GM12865 (cell line): ENCODE results near the gene CNTNAP2.

ENCODE experiments used
- DNase-seq: peaks from one replicate; pipeline ENCODE4 v3.0.0; 2010; ENCODE audit warnings: low read depth
- H3K4me3 ChIP-seq: 2 replicates; pipeline ENCODE4 v1.5.1; 2011; ENCODE audit warnings: mild to moderate bottlenecking, low read depth, low read length, control low read depth
- CTCF ChIP-seq: IDR thresholded peaks from 2 replicates; pipeline ENCODE4 v1.5.1; 2011; ENCODE audit warnings: low read length, control low read depth, low read depth, inconsistent platforms; ENCODE audit not compliant: insufficient read depth; ENCODE audit errors: missing control alignments

CNTNAP2 gene

GRCh38 chr7:147510923-147511322 is 1394.3 kb downstream of the CNTNAP2 start:
- no peak for DNase-seq
- TF ChIP-seq CTCF: no peak
- no peak overlapping the region for H3K4me3 ChIP-seq

GRCh38 chr7:147513451-147513850 is 1396.8 kb downstream of the CNTNAP2 start:
- no peak for DNase-seq
- H3K4me3 ChIP-seq: no peak overlapping the region
- no peak for TF ChIP-seq CTCF

GRCh38 chr7:147516391-147516790 is 1399.8 kb downstream of the CNTNAP2 start:
- no peak for TF ChIP-seq CTCF
- H3K4me3 ChIP-seq: no peak overlapping the region
- DNase-seq: no peak

GRCh38 chr7:147519062-147519461 is 1402.5 kb downstream of the CNTNAP2 start:
- H3K4me3 ChIP-seq: no peak overlapping the region
- no peak for DNase-seq
- no peak for TF ChIP-seq CTCF

- DNase-seq: no peak
- no peak for TF ChIP-seq CTCF
- no peak overlapping the region for H3K4me3 ChIP-seq
These were observed 1406.5 kb downstream of the CNTNAP2 start for GRCh38 chr7:147523056-147523455.

GRCh38 chr7:147524726-147525250 is 1408.2 kb downstream of the CNTNAP2 start:
- no peak overlapping the region for H3K4me3 ChIP-seq
- TF ChIP-seq CTCF: no peak
- no peak for DNase-seq

GRCh38 chr7:147525325-147525724 is 1408.7 kb downstream of the CNTNAP2 start:
- H3K4me3 ChIP-seq: no peak overlapping the region
- TF ChIP-seq CTCF: no peak
- no peak for DNase-seq
